ENCODE data around the gene TRPC1. TPM values are rescaled to one million over a fixed set of nuclear protein-coding genes. Genes with fewer than 3 reads are reported as not detected.
A peak's percentile ranks its signal among the peaks of the same experiment; 100 is the strongest.

The TRPC1 gene
- polyA plus RNA-seq (2012; ENCODE audit: insufficient read depth, insufficient read length, low read depth), result 3.1 TPM

GRCh38 chr3:142723968-142724681 is at the start of gene TRPC1:
Gene TRPC1 (plus strand): TSS chr3:142724034. CDS start chr3:142724560, 526 bp downstream.
- H3K36me3 ChIP-seq, result no peaks in the 10 kb centered on the region

GRCh38 chr3:142676151-142676550 is 47.7 kb upstream of the TRPC1 start:
- TF ChIP-seq CTCF (IDR thresholded peaks at IDR 0.05; ENCODE audit: low read depth, low read length), result no peak
- H3K27me3 ChIP-seq, result no peaks in the 10 kb centered on the region
- H3K4me3 ChIP-seq (ENCODE audit: low read depth, low read length), result no peak overlapping the region
- no peaks in the 10 kb centered on the region for H3K9me3 ChIP-seq
- H3K36me3 ChIP-seq, result no peaks in the 10 kb centered on the region; the same call in 1 of the 2 replicates
- H3K4me1 ChIP-seq, result no peaks in the 10 kb centered on the region
- DNase-seq, result no peak

More at GRCh38 chr3:142723968-142724681, at the start of gene TRPC1:
- no peak for TF ChIP-seq CTCF (IDR thresholded peaks at IDR 0.05; ENCODE audit: low read depth, low read length)
- no peaks in the 10 kb centered on the region; the same call in 1 of the 2 replicates for H3K4me1 ChIP-seq
- no peaks in the 10 kb centered on the region for H3K9me3 ChIP-seq
- H3K4me3 ChIP-seq (ENCODE audit: low read depth, low read length), result peak within 1 kb of the TSS; percentile 99
- DNase-seq, result peak; percentile 91
- no peaks in the 10 kb centered on the region for H3K27me3 ChIP-seq

DNA sequence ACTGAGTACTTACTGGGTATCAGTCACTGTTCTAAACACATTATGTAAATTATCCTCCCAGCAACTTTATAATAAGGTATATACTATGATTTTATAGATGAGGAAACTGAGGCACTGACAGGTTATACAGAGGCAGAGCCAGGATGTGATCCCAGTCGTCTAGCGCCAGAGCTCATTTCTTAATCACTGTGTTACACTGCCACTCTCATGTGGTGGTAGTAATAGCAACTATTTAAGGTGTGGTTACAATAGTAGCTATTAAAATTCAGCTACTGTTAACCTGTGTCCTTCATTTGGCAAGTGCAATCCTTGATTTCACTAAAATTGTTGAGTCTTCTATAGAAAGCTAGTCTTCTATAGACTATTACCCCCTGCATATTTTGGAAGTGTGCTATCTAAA is 43.1 kb upstream of the TRPC1 start:
- TF ChIP-seq CTCF (IDR thresholded peaks at IDR 0.05; ENCODE audit: low read depth, low read length), result no peak
- Histone ChIP-seq H3K9me3 (no peaks in the 10 kb centered on the region), H3K27me3 (no peaks in the 10 kb centered on the region), H3K4me1 (peaks cover 3% of the 10 kb centered on the region; the same call in 1 of the 2 replicates), H3K36me3 (no peaks in the 10 kb centered on the region), H3K4me3 (ENCODE audit: low read depth, low read length) (no peak overlapping the region)
- no peak for DNase-seq

GRCh38 chr3:142690613-142691012 is 33.2 kb upstream of the TRPC1 start:
- H3K36me3 ChIP-seq, result peaks cover 5% of the 10 kb centered on the region; the same call in 1 of the 2 replicates
- no peak for TF ChIP-seq CTCF (IDR thresholded peaks at IDR 0.05; ENCODE audit: low read depth, low read length)
- H3K9me3 ChIP-seq, result no peaks in the 10 kb centered on the region
- no peak for DNase-seq
- H3K4me1 ChIP-seq, result peaks cover 9% of the 10 kb centered on the region
- no peaks in the 10 kb centered on the region for H3K27me3 ChIP-seq
- H3K4me3 ChIP-seq (ENCODE audit: low read depth, low read length), result no peak overlapping the region

DNA sequence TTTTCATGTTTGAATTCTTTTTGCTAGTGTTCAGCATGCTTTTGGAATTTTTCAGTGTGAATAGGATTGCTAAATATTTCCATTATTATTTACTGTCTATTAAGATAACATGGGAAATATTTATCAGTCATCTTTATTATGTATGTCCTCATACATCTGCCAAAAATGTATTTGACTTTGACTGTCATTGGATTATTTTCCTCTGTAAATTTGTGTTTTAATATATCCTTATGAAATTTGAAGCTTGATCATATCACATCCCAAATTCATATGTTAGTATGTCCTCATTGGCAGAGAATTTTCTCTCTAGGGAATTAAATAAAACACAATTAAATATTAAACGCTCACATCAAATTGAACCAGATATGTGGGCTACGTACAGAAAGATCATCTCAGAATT is 32.3 kb upstream of the TRPC1 start:
- Histone ChIP-seq H3K9me3 (no peaks in the 10 kb centered on the region), H3K4me1 (peaks cover 9% of the 10 kb centered on the region), H3K27me3 (no peaks in the 10 kb centered on the region), H3K36me3 (peaks cover 5% of the 10 kb centered on the region; the same call in 1 of the 2 replicates), H3K4me3 (ENCODE audit: low read depth, low read length) (no peak overlapping the region)
- no peak for TF ChIP-seq CTCF (IDR thresholded peaks at IDR 0.05; ENCODE audit: low read depth, low read length)
- DNase-seq, result no peak

Data from BE2C (cell line).